Measurements from ENCODE around the gene SLC12A5.

The SLC12A5 gene

GRCh38 chr20:46031701-46032254, 2.8 kb downstream of the SLC12A5 start (continued):
- TF ChIP-seq ZNF830 (tag by site-specific recombination; IDR thresholded peaks at IDR 0.05; ENCODE audit: low read depth) (no peak), GLIS1 (tag by site-specific recombination; IDR thresholded peaks at IDR 0.05) (peak; percentile 79), REST (tag by site-specific recombination; IDR thresholded peaks at IDR 0.05) (no peak), ZNF121 (tag by site-specific recombination; IDR thresholded peaks at IDR 0.05) (no peak), ZNF416 (tag by site-specific recombination; IDR thresholded peaks at IDR 0.05) (no peak), ZNF670 (tag by site-specific recombination; IDR thresholded peaks at IDR 0.05; ENCODE audit: low read depth) (no peak), ZXDB (tag by site-specific recombination; IDR thresholded peaks at IDR 0.05) (0 out of 2 replicates have a peak, but pooled peaks have one; percentile 22), ZNF140 (tag by site-specific recombination; IDR thresholded peaks at IDR 0.05) (no peak), ZNF10 (tag by site-specific recombination; IDR thresholded peaks at IDR 0.05) (peak; percentile 52; the same call in 1 of the 2 replicates), ZNF692 (tag by site-specific recombination; IDR thresholded peaks at IDR 0.05) (peak; percentile 77), MZF1 (tag by site-specific recombination; IDR thresholded peaks at IDR 0.05; ENCODE audit: borderline replicate concordance) (peak; percentile 64; the same call in 1 of the 2 replicates), ZNF423 (tag by site-specific recombination; IDR thresholded peaks at IDR 0.05) (no peak), ZNF394 (tag by site-specific recombination; IDR thresholded peaks at IDR 0.05; ENCODE audit: borderline replicate concordance) (peak; percentile 22; the same call in 1 of the 2 replicates), KLF8 (tag by site-specific recombination; IDR thresholded peaks at IDR 0.05) (peak; percentile 60; the same call in 1 of the 2 replicates), SP7 (tag by site-specific recombination; IDR thresholded peaks at IDR 0.05) (peak; percentile 84), ZBTB17 (tag by site-specific recombination; IDR thresholded peaks at IDR 0.05) (peak; percentile 99), GLI2 (tag by site-specific recombination; IDR thresholded peaks at IDR 0.05; ENCODE audit: borderline replicate concordance, low read depth) (no peak), ZNF785 (tag by site-specific recombination; IDR thresholded peaks at IDR 0.05) (no peak), SP3 (tag by site-specific recombination; IDR thresholded peaks at IDR 0.05) (peak; percentile 75), ZNF610 (tag by site-specific recombination; IDR thresholded peaks at IDR 0.05; ENCODE audit: borderline replicate concordance) (peak; percentile 41; the same call in 1 of the 2 replicates), PRDM10 (tag by site-specific recombination; IDR thresholded peaks at IDR 0.05) (peak; percentile 64)
- TF ChIP-seq, protein P1, sequence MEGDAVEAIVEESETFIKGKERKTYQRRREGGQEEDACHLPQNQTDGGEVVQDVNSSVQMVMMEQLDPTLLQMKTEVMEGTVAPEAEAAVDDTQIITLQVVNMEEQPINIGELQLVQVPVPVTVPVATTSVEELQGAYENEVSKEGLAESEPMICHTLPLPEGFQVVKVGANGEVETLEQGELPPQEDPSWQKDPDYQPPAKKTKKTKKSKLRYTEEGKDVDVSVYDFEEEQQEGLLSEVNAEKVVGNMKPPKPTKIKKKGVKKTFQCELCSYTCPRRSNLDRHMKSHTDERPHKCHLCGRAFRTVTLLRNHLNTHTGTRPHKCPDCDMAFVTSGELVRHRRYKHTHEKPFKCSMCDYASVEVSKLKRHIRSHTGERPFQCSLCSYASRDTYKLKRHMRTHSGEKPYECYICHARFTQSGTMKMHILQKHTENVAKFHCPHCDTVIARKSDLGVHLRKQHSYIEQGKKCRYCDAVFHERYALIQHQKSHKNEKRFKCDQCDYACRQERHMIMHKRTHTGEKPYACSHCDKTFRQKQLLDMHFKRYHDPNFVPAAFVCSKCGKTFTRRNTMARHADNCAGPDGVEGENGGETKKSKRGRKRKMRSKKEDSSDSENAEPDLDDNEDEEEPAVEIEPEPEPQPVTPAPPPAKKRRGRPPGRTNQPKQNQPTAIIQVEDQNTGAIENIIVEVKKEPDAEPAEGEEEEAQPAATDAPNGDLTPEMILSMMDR (tag by site-specific recombination; IDR thresholded peaks at IDR 0.05), result no peak
